Activated CD4-positive, alpha-beta memory T cell treated with anti-CD3 and anti-CD28 coated beads for 36 hours (primary cell): ENCODE measurements around the gene SBF1. TPM values are rescaled to one million over a fixed set of nuclear protein-coding genes. Genes with fewer than 3 reads are reported as not detected.

Experiments
- CTCF ChIA-PET: fragments of 350-600 bp; sonication (Branson Sonifier 250); formaldehyde crosslinking; loops from one replicate; lab custom pipeline; 2021; ENCODE audit warnings: antibody characterized with exemption, inconsistent platforms; lab: Charles Lee
- POLR2A ChIA-PET: fragments of 350-600 bp; sonication (Branson Sonifier 250); formaldehyde crosslinking; loops from one replicate; lab custom pipeline; 2021; ENCODE audit warnings: antibody characterized with exemption; lab: Charles Lee
- DNase-seq: peaks from one replicate; pipeline ENCODE4 v3.0.0-alpha.2; 2020
- H3K27ac Mint-ChIP-seq: one replicate; pipeline ENCODE4 v1.8.0; 2021; ENCODE audit warnings: mixed read lengths
- H3K27me3 Mint-ChIP-seq: one replicate; pipeline ENCODE4 v1.8.0; 2021; ENCODE audit warnings: mixed read lengths
- H3K36me3 Mint-ChIP-seq: one replicate; pipeline ENCODE4 v1.8.0; 2021; ENCODE audit warnings: mixed read lengths
- H3K4me1 Mint-ChIP-seq: one replicate; pipeline ENCODE4 v1.8.0; 2021; ENCODE audit warnings: low read depth, mixed read lengths
- H3K4me3 Mint-ChIP-seq: one replicate; pipeline ENCODE4 v1.8.0; 2021; ENCODE audit warnings: mild to moderate bottlenecking, mixed read lengths
- H3K9me3 Mint-ChIP-seq: one replicate; pipeline ENCODE4 v1.8.0; 2021; ENCODE audit warnings: mixed read lengths
- intact Hi-C: fragments of 100-400 bp; cut with micrococcal nuclease; formaldehyde crosslinking; loops from one replicate; pipeline ENCODE4 v1.15.1; 2023
- total RNA-seq, 2 experiments: library from RNA; stranded (reverse); gene quantifications; one replicate each; pipeline ENCODE4 v1.2.3, GENCODE V29; 2021

SBF1 gene
- total RNA-seq, 2 experiments from 2014 or later = 110 to 112 TPM

GRCh38 chr22:50519151-50519550, 44.3 kb upstream of the SBF1 start:
- Mint-ChIP-seq H3K4me3 (no peak overlapping the region), H3K27me3 (no peaks in the 10 kb centered on the region), H3K9me3 (no peaks in the 10 kb centered on the region), H3K27ac (no peak overlapping the region), H3K36me3 (peaks cover 32% of the 10 kb centered on the region), H3K4me1 (peaks cover 20% of the 10 kb centered on the region)
- CTCF ChIA-PET = interaction anchor here (1.3 kb wide), 1 partner anchor 102 kb away, joined by 3 read pairs; no protein-coding TSS in a partner anchor
- POLR2A ChIA-PET = no interaction called here
- intact Hi-C loops = no loop called here
- no peak for DNase-seq

- H3K4me3 Mint-ChIP-seq = no peak overlapping the region
- H3K36me3 Mint-ChIP-seq = peaks cover 32% of the 10 kb centered on the region
- POLR2A ChIA-PET = no interaction called here
- peaks cover 18% of the 10 kb centered on the region for H3K4me1 Mint-ChIP-seq
- no peak overlapping the region for H3K27ac Mint-ChIP-seq
- no peaks in the 10 kb centered on the region for H3K9me3 Mint-ChIP-seq
- no peaks in the 10 kb centered on the region for H3K27me3 Mint-ChIP-seq
- DNase-seq = no peak
- CTCF ChIA-PET = no interaction called here
- intact Hi-C loops = no loop called here
Measured at GRCh38 chr22:50518606-50519005, 43.8 kb upstream of the SBF1 start.

GRCh38 chr22:50517495-50518260, 42.8 kb upstream of the SBF1 start:
- H3K4me1 Mint-ChIP-seq = peaks cover 16% of the 10 kb centered on the region
- no peaks in the 10 kb centered on the region for H3K27me3 Mint-ChIP-seq
- CTCF ChIA-PET = interaction anchor here (0.9 kb wide), 1 partner anchor 8 kb away, joined by 5 read pairs; the partner anchor contains the start of gene SCO2

GRCh38 chr22:50516891-50517290, 42.1 kb upstream of the SBF1 start:
- Mint-ChIP-seq H3K4me3 (no peak overlapping the region), H3K27me3 (no peaks in the 10 kb centered on the region), H3K36me3 (peaks cover 35% of the 10 kb centered on the region), H3K9me3 (no peaks in the 10 kb centered on the region), H3K4me1 (peaks cover 23% of the 10 kb centered on the region), H3K27ac (no peak overlapping the region)
- CTCF ChIA-PET = interaction anchor here (0.9 kb wide), 1 partner anchor 9 kb away, joined by 5 read pairs; the partner anchor contains the start of gene SCO2
- no peak for DNase-seq
- intact Hi-C loops = no loop called here
- POLR2A ChIA-PET = interaction anchor here (1.2 to 1.5 kb wide), 2 partner anchors 9 kb away, joined by 4 to 6 read pairs; partner anchors contain the start of genes LMF2, NCAPH2 and SCO2

More at GRCh38 chr22:50517495-50518260, 42.8 kb upstream of the SBF1 start:
- Mint-ChIP-seq H3K4me3 (no peak overlapping the region), H3K9me3 (no peaks in the 10 kb centered on the region), H3K27ac (no peak overlapping the region), H3K36me3 (peaks cover 29% of the 10 kb centered on the region)
- intact Hi-C loops = no loop called here
- no peak for DNase-seq
- POLR2A ChIA-PET = interaction anchor here (1.2 to 1.5 kb wide), 2 partner anchors 8 to 9 kb away, joined by 4 to 6 read pairs; partner anchors contain the start of genes LMF2, NCAPH2 and SCO2

- H3K27ac Mint-ChIP-seq = no peak overlapping the region
- intact Hi-C loops = no loop called here
- H3K27me3 Mint-ChIP-seq = no peaks in the 10 kb centered on the region
- POLR2A ChIA-PET = interaction anchor here (0.7 kb wide), 1 partner anchor 9 kb away, joined by 3 read pairs; the partner anchor contains the start of gene SCO2
- CTCF ChIA-PET = interaction anchor here (0.8 to 3.3 kb wide), 2 partner anchors 10 to 56 kb away, joined by 3 to 17 read pairs; partner anchors contain the start of gene SCO2
- no peak for DNase-seq
- no peaks in the 10 kb centered on the region for H3K9me3 Mint-ChIP-seq
- H3K4me3 Mint-ChIP-seq = no peak overlapping the region
- peaks cover 24% of the 10 kb centered on the region for H3K4me1 Mint-ChIP-seq
- H3K36me3 Mint-ChIP-seq = peaks cover 34% of the 10 kb centered on the region
Measured at GRCh38 chr22:50516068-50516467, 41.2 kb upstream of the SBF1 start.

GRCh38 chr22:50513175-50513574, 38.3 kb upstream of the SBF1 start:
- ChIA-PET POLR2A (interaction anchor here (2.2 kb wide), 1 partner anchor 12 kb away, joined by 12 read pairs; the partner anchor contains the start of gene SCO2), CTCF (interaction anchor here (1.0 to 3.3 kb wide), 3 partner anchors 9 to 15 kb away, joined by 3 to 17 read pairs (median 5); partner anchors contain the start of gene SCO2)
- H3K9me3 Mint-ChIP-seq = no peaks in the 10 kb centered on the region
- no peaks in the 10 kb centered on the region for H3K27me3 Mint-ChIP-seq
- no peak overlapping the region for H3K27ac Mint-ChIP-seq
- intact Hi-C loops = no loop called here
- no peak for DNase-seq
- peaks cover 32% of the 10 kb centered on the region for H3K4me1 Mint-ChIP-seq
- peaks cover 32% of the 10 kb centered on the region for H3K36me3 Mint-ChIP-seq
- H3K4me3 Mint-ChIP-seq = no peak overlapping the region

GRCh38 chr22:50508897-50509296, 34.1 kb upstream of the SBF1 start:
- Mint-ChIP-seq H3K27me3 (no peaks in the 10 kb centered on the region), H3K36me3 (peaks cover 21% of the 10 kb centered on the region), H3K4me3 (peak overlapping the region; percentile 84), H3K4me1 (peaks cover 20% of the 10 kb centered on the region), H3K27ac (peak overlapping the region; percentile 97), H3K9me3 (no peaks in the 10 kb centered on the region)
- POLR2A ChIA-PET = interaction anchor here (0.7 to 5.8 kb wide), 11 partner anchors 9 to 258 kb away, joined by 3 to 101 read pairs (median 4); partner anchors contain the start of genes HDAC10 and SCO2
- CTCF ChIA-PET = interaction anchor here (1.0 to 4.4 kb wide), 8 partner anchors 10 to 167 kb away, joined by 3 to 94 read pairs (median 8); partner anchors contain the start of genes SCO2, SYCE3 and TYMP
- DNase-seq = no peak
- intact Hi-C loops = loop anchor here (1.0 to 2.0 kb wide), 5 partner anchors 16 to 264 kb away; partner anchors contain the start of genes CHKB, SCO2, SYCE3 and TUBGCP6

GRCh38 chr22:50507991-50508884, 33.4 kb upstream of the SBF1 start, which contains the start of gene NCAPH2:
NCAPH2 (plus strand) TSS chr22:50508224; CDS start chr22:50508338, 114 bp downstream.
- H3K36me3 Mint-ChIP-seq = peaks cover 21% of the 10 kb centered on the region
- H3K27me3 Mint-ChIP-seq = no peaks in the 10 kb centered on the region
- H3K9me3 Mint-ChIP-seq = no peaks in the 10 kb centered on the region
- peak; percentile 99 for DNase-seq
- CTCF ChIA-PET = interaction anchor here (0.5 to 4.4 kb wide), 13 partner anchors 10 to 267 kb away, joined by 3 to 94 read pairs (median 4); partner anchors contain the start of genes SCO2, SYCE3 and TYMP
- POLR2A ChIA-PET = interaction anchor here (0.6 to 5.8 kb wide), 20 partner anchors 9 to 264 kb away, joined by 3 to 101 read pairs (median 4); partner anchors contain the start of genes ARSA, HDAC10 and SCO2
- H3K4me1 Mint-ChIP-seq = peaks cover 20% of the 10 kb centered on the region
- intact Hi-C loops = loop anchor here (1.0 to 2.0 kb wide), 7 partner anchors 17 to 263 kb away; partner anchors contain the start of genes CHKB, SBF1, SCO2 and SYCE3
- H3K4me3 Mint-ChIP-seq = peak within 1 kb of the TSS; percentile 97
- H3K27ac Mint-ChIP-seq = peak within 1 kb of the TSS; percentile 97

- Mint-ChIP-seq H3K27me3 (no peaks in the 10 kb centered on the region), H3K9me3 (no peaks in the 10 kb centered on the region), H3K4me1 (peaks cover 16% of the 10 kb centered on the region), H3K27ac (peak within 1 kb of the TSS; percentile 97), H3K4me3 (peak within 1 kb of the TSS; percentile 97), H3K36me3 (peaks cover 18% of the 10 kb centered on the region)
- ChIA-PET POLR2A (interaction anchor here (0.6 to 5.8 kb wide), 15 partner anchors 9 to 263 kb away, joined by 3 to 101 read pairs (median 4); partner anchors contain the start of genes ARSA, HDAC10 and SCO2), CTCF (interaction anchor here (0.6 to 4.4 kb wide), 11 partner anchors 9 to 266 kb away, joined by 3 to 94 read pairs (median 4); partner anchors contain the start of genes SCO2, SYCE3 and TYMP)
- intact Hi-C loops = loop anchor here (1.0 to 2.0 kb wide), 2 partner anchors 33 to 113 kb away; partner anchors contain the start of gene SBF1
- peak; percentile 96 for DNase-seq
Measured at GRCh38 chr22:50507421-50507990, 32.7 kb upstream of the SBF1 start, which contains the start of gene LMF2. LMF2 (minus strand) TSS chr22:50507702; CDS start chr22:50507675, 27 bp downstream.
